HG03354 (cell line): ENCODE results near the gene MRPS34.

Experiments used
- ATAC-seq: cut with Tn5 transposase; IDR thresholded peaks from one replicate; pipeline ENCODE4 v1.9.1; 2021; ENCODE audit warnings: mild to moderate bottlenecking; ENCODE audit not compliant: unreplicated experiment, poor library complexity, severe bottlenecking

The MRPS34 gene

DNA sequence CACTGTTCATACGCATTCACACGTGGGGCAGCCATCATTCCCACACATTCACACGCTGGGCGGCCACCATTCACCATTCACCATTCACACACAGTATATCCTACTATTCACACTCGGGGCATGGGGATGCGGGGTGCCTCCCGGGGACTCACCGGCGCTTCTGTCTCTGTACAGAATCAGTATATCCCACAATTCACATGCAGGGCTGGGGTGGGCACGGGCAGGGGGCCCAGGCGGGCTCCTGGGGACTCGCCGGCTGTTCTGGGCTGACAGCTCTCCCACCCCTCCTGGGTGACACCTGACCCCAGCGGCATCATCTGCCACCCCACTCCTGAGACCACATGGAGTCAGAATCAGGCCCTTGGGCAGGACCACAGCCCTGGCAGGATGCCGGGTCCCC, 11.2 kb downstream of the MRPS34 start:
- no peak for ATAC-seq

DNA sequence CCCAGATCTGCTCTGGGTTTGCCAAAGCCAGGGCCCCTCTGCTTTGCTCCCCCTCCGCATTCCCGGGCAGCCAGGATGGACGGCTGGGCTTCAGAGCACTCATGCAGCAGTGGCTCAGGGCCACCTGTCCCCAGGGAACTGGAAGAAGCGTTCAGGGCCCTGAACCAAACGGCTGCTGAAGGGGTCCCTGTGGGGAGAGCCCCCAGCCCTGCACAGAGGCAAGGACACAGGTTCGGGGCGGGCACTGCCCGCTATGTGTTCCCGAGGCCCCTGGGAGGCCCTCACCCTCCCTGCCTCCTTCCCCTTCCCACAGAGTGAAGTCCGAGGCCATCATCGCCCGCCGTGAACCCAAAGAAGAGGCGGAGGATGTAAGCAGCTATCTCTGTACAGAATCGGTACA, 12.0 kb downstream of the MRPS34 start:
- ATAC-seq = no peak

DNA sequence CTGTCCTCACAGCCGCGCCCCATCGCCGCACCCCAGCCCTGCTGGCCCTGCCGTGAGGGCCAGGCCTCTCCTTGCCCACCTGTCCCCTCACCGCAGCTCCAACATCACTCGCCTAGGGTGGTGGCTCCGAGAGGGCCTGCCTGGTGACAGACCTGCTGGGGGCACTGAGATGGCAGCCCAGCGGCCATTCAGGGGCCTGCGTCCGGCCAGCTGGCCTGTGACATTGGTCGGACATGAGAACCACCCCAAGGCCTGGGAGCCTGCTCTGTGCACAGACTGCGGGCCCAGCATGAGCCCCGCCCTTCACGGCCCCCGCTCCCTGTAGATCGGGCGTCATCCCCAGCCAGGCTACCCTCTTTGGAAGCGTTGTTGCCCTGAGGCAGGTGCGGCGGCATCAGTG, 13.4 kb downstream of the MRPS34 start:
- ATAC-seq = no peak

- no peak for ATAC-seq
These were observed 14.0 kb downstream of the MRPS34 start for GRCh38 chr16:1758923-1759322.

DNA sequence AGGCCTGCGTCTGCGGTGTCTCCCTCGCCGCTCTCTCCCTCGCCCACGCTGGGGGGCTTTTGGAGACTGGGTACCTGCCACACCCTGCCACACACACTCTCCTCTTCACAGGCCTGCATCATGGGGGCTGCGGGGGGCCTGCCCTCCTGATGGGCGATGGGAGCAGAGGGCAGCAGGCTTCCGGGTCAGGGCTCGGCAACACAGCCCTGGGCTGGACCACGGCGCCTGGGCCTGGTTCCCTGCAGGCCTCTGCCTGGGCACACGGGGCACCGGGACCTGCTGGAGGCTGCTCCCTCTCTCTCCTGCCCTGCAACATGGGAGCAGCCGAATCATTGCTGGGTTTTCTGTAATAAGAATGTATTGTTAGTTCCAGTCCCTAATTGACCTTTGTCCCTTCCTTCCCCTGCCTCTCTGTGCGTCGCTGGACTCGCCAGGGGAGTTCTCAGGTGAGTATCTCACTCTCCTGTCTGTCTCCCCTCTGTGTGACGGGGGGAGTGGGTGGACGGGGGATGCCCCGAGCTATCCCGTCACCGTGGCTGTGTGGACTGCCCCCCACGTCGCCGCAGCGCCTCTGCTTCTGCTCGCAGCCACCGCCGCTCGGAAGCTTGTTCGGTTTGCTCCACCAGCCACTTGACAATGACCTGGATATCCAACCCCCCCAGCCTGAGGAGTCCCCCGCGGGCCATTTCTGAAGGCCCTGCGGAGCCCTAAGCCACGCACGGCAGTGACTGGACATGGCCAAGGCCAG, 15.0 kb downstream of the MRPS34 start:
- ATAC-seq = no peak

- no peak for ATAC-seq
These were observed 18.7 kb downstream of the MRPS34 start for GRCh38 chr16:1754204-1754603.

GRCh38 chr16:1752853-1753252, 20.1 kb downstream of the MRPS34 start:
- ATAC-seq = no peak

DNA sequence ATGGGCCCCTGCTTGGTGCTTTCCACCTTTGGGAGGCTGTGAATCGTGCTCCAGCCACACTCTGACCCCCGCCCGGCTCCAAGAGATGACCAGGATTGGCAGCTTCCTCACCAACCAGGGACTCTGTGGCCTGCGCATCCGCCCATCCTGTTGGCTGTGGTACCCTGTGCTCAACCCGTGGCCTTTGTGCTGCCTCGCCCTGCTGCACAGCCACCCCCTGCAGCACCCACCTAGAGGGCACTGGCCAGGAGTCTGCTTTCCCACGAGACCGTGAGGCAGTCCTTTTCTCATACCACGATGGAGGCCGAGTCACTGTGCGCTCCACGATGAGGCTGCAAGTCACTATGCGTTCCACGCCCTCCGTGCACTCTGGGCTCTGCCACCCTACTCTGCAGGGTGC, 21.0 kb downstream of the MRPS34 start:
- ATAC-seq = no peak

GRCh38 chr16:1749152-1750117, 23.5 kb downstream of the MRPS34 start:
- ATAC-seq = no peak

- ATAC-seq = no peak
These were observed 25.0 kb downstream of the MRPS34 start for GRCh38 chr16:1747934-1748333.

GRCh38 chr16:1746693-1747195, 26.2 kb downstream of the MRPS34 start:
- ATAC-seq = no peak

- ATAC-seq = no peak
These were observed 26.8 kb downstream of the MRPS34 start for GRCh38 chr16:1745900-1746692.

DNA sequence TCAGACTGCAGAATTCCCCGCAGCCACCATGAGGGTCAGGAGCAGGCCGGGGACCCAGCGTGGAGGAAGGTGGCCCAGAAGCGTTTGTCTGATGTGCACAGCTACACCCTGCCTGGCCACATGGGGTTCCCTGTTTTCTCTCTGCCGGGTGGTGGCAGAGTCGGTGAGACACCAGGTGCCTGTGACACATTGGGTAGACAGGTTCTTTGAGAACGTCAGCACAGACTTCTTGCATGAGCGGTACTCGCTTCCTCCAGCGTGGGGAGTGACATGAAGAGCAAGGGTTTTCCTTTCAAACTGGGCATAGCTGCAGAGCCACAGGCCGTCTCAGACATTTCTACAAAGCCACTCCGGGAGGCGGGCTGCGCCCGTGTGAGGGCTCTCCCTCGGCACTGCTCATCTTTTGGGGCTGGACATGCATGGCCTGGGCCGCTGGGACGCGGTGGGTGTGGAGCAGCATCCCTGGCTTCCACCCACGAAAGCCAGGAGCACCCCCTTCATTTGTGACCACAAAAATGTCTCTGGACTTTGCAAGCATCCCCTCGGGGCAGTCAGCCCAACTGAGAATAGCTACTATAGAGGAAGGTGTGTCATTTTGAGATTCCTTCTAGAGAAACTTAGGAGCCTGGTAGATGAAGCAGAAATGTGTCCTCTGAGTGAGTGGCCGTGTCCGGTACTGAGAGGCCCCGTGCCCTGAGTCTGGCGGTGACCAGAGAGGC, 27.6 kb downstream of the MRPS34 start:
- no peak for ATAC-seq

DNA sequence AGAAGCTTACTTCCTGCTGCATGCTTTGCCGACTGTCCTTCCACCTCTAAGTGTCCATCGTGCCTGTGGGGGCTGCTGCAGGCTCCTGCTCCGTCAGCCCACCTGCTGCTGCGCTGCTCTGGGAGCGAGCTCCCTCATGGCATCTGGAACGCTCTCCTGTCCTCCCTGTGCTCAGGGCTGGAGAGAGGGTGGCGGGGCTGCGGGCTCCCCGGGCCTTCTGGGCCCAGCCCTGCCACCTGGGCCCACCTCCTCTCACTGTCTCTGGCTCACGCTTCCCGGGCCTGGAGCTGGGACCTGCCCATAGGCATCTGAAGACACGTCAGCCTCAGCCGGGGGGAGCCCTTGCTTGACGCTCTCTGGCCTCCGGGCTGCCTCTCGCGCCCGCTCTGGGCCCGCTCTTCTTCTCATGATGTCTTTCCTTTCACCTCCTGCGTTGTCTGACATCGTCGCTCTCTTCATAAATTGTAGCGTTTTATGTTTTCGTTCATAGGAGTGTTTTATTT, 28.5 kb downstream of the MRPS34 start:
- no peak for ATAC-seq

GRCh38 chr16:1743376-1744337, 29.3 kb downstream of the MRPS34 start:
- no peak for ATAC-seq

- no peak for ATAC-seq
These were observed 31.3 kb downstream of the MRPS34 start for GRCh38 chr16:1741553-1742165.

- no peak for ATAC-seq
These were observed 32.0 kb downstream of the MRPS34 start for GRCh38 chr16:1740781-1741490.
